ENCODE data around the gene FCHSD2. TPM values are rescaled to one million over a fixed set of nuclear protein-coding genes. Genes with fewer than 3 reads are reported as not detected.
A peak's percentile ranks its signal among the peaks of the same experiment; 100 is the strongest.

FCHSD2 gene
- total and polyA plus RNA-seq, 8 donors: 5.5 to 22.5 (median 10.4) TPM

DNA sequence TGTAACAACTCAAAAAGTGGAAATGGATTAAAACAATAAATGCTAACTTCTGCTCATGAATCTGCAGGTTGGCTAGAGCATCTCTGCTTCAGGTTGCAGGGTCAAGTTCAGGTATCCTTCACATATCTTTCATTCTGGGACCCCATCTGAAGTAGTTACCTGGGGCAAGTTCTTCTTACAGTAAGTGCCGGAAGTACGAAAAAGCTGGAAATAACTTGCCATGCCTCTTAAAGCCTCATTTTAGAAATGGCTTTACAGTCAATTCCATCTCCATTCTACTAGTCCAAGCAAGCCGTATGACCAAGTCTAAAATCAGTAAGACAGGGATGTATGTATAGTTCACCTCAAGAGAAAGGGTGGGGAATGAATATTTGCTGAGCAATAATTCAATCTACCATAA, 93.7 kb downstream of the FCHSD2 start:
- H3K9me3 ChIP-seq: no peaks in the 10 kb centered on the region
- DNase-seq (no peak), FAIRE-seq (no peak), ATAC-seq (peak in 2 of 4 donors; percentile 8 to 12)
- intact Hi-C loops (cut with DNase I): no loop called here
- WGBS, 2 donors: 91 to 93% methylated on average over 3 of the region's 3 CpGs
- H3K27ac ChIP-seq: no peak overlapping the region
- H3K36me3 ChIP-seq: no peaks in the 10 kb centered on the region
- H3K4me1 ChIP-seq: peaks cover 11 to 24% (median 22%) of the 10 kb centered on the region in 3 donors
- H3K27me3 ChIP-seq: no peaks in the 10 kb centered on the region
- no peak overlapping the region for H3K4me3 ChIP-seq
- TF ChIP-seq, protein P1, sequence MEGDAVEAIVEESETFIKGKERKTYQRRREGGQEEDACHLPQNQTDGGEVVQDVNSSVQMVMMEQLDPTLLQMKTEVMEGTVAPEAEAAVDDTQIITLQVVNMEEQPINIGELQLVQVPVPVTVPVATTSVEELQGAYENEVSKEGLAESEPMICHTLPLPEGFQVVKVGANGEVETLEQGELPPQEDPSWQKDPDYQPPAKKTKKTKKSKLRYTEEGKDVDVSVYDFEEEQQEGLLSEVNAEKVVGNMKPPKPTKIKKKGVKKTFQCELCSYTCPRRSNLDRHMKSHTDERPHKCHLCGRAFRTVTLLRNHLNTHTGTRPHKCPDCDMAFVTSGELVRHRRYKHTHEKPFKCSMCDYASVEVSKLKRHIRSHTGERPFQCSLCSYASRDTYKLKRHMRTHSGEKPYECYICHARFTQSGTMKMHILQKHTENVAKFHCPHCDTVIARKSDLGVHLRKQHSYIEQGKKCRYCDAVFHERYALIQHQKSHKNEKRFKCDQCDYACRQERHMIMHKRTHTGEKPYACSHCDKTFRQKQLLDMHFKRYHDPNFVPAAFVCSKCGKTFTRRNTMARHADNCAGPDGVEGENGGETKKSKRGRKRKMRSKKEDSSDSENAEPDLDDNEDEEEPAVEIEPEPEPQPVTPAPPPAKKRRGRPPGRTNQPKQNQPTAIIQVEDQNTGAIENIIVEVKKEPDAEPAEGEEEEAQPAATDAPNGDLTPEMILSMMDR (IDR thresholded peaks at IDR 0.05): no peak

DNA sequence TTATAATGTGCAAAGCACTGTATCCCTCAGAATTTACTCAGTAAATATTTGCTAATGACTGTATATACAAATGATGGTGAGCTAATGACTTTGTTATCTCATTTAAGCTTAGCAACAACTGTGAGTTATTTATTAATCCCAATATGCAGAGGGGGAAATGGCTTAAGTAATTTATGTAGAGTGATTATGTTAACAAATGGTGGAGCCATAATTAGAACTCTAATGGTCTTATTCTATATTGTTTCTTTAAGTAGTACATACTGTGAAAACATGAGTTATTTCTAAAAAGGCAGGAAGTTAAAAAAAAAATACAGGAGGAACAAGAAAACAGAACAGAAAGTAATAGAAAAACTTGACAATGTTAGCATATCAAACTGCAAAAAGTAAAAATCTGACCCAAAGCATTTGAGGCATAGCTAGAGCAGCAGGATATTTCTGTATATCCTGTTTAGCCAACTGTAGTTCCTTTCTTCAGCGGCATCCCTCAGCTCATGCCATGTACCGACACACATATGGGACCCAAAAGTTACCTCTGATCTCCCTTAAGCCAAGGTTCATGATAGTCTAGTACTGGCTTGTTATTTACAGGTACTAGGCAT, 94.2 kb downstream of the FCHSD2 start:
- intact Hi-C loops (cut with DNase I): no loop called here
- Histone ChIP-seq H3K4me1 (peaks cover 11 to 24% (median 22%) of the 10 kb centered on the region in 3 donors), H3K27ac (no peak overlapping the region), H3K9me3 (no peaks in the 10 kb centered on the region), H3K36me3 (no peaks in the 10 kb centered on the region), H3K27me3 (no peaks in the 10 kb centered on the region), H3K4me3 (no peak overlapping the region)
- ATAC-seq (peak; percentile 75 to 83 (median 78)), DNase-seq (no peak), FAIRE-seq (no peak)
- 56 to 65% methylated on average over 2 of the region's 2 CpGs for WGBS, 2 donors
- TF ChIP-seq, protein P1 (IDR thresholded peaks at IDR 0.05): no peak

GRCh38 chr11:73040046-73040445, 102.1 kb downstream of the FCHSD2 start:
- Histone ChIP-seq H3K27me3 (no peaks in the 10 kb centered on the region), H3K9me3 (no peaks in the 10 kb centered on the region), H3K4me3 (no peak overlapping the region), H3K27ac (no peak overlapping the region), H3K4me1 (no peaks in the 10 kb centered on the region), H3K36me3 (no peaks in the 10 kb centered on the region)
- ATAC-seq: no peak
- WGBS, 2 donors: 91 to 92% methylated on average over 2 of the region's 2 CpGs
- TF ChIP-seq, protein P1 (IDR thresholded peaks at IDR 0.05): no peak
- no peak for DNase-seq
- intact Hi-C loops (cut with DNase I): no loop called here
- FAIRE-seq: no peak

GRCh38 chr11:73034777-73035176, 107.3 kb downstream of the FCHSD2 start:
- no peaks in the 10 kb centered on the region for H3K27me3 ChIP-seq
- no peaks in the 10 kb centered on the region for H3K4me1 ChIP-seq
- WGBS, 2 donors: 69 to 80% methylated on average over 1 of the region's 1 CpG
- DNase-seq: no peak
- no peak for ATAC-seq
- no peak for FAIRE-seq
- H3K9me3 ChIP-seq: no peaks in the 10 kb centered on the region
- H3K36me3 ChIP-seq: no peaks in the 10 kb centered on the region
- TF ChIP-seq, protein P1 (IDR thresholded peaks at IDR 0.05): no peak
- no peak overlapping the region for H3K4me3 ChIP-seq
- no peak overlapping the region for H3K27ac ChIP-seq
- intact Hi-C loops (cut with DNase I): no loop called here

DNA sequence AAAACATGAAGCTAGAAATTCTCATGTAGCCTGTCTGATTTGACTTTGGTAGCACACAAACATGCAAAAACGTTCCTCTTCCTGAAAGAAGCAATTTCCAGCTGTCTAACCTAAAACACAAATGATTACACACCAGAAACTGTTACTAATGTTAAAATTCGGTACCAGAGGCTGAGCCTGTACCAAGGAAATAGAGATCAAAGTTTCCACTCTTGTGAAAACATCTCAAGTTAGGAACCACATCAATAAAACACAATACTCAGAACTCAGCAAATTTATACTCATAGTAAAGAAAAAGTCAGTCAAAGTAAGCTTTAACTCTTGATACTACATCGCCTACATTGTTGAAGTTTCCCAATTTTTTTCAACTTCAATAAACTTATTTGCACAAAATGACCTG, 107.8 kb downstream of the FCHSD2 start:
- H3K9me3 ChIP-seq: no peaks in the 10 kb centered on the region
- intact Hi-C loops (cut with DNase I): no loop called here
- 55 to 67% methylated on average over 3 of the region's 3 CpGs for WGBS, 2 donors
- TF ChIP-seq, protein P1 (IDR thresholded peaks at IDR 0.05): no peak
- H3K27me3 ChIP-seq: no peaks in the 10 kb centered on the region
- DNase-seq (no peak), ATAC-seq (no peak), FAIRE-seq (no peak)
- H3K4me3 ChIP-seq: no peak overlapping the region
- no peaks in the 10 kb centered on the region for H3K36me3 ChIP-seq
- H3K4me1 ChIP-seq: no peaks in the 10 kb centered on the region
- H3K27ac ChIP-seq: no peak overlapping the region
